WTC11 (cell line): ENCODE measurements around the gene MEGF6.
"Not testable (repeated sequence)": the region's sequence is repeated elsewhere in the genome, so short reads cannot be mapped to it uniquely, and the experiment has no call there.

Experiments used
- ATF3 ChIP-seq: sonication (generic); formaldehyde crosslinking; conservative IDR thresholded peaks from 2 replicates; pipeline ENCODE4 v1.8.1; 2022; ENCODE audit warnings: mild to moderate bottlenecking, missing genetic modification reagents
- CTCF ChIP-seq: fragments of 200-600 bp; IDR thresholded peaks from 2 replicates; pipeline ENCODE4 v1.8.0; 2022; ENCODE audit warnings: antibody characterized with exemption
- HMGXB4 ChIP-seq: sonication (generic); formaldehyde crosslinking; IDR thresholded peaks from 2 replicates; pipeline ENCODE4 v1.8.1; 2023; ENCODE audit warnings: mild to moderate bottlenecking, moderate library complexity, missing genetic modification reagents
- NFE2L1 ChIP-seq: sonication (generic); formaldehyde crosslinking; IDR thresholded peaks from 2 replicates; pipeline ENCODE4 v1.8.1; 2023; ENCODE audit warnings: missing genetic modification reagents
- ZNF425 ChIP-seq: fragments of 250-450 bp; sonication (Bioruptor Pico); conservative IDR thresholded peaks from 2 replicates; pipeline ENCODE4 v1.9.0; 2021; ENCODE audit warnings: mild to moderate bottlenecking
- TF ChIP-seq, protein P1 (sequence below): sonication (generic); formaldehyde crosslinking; IDR thresholded peaks from 2 replicates; pipeline ENCODE4 v1.8.0; 2022; ENCODE audit warnings: mild to moderate bottlenecking, missing genetic modification reagents

GRCh38 chr1:3583751-3584150 lies 27.6 kb downstream of the MEGF6 start:
- not testable (repeated sequence) for TF ChIP-seq CTCF; HMGXB4 (CRISPR knock-in tag); NFE2L1; ATF3 (CRISPR knock-in tag); ZNF425 (CRISPR knock-in tag)
- TF ChIP-seq, protein P1, sequence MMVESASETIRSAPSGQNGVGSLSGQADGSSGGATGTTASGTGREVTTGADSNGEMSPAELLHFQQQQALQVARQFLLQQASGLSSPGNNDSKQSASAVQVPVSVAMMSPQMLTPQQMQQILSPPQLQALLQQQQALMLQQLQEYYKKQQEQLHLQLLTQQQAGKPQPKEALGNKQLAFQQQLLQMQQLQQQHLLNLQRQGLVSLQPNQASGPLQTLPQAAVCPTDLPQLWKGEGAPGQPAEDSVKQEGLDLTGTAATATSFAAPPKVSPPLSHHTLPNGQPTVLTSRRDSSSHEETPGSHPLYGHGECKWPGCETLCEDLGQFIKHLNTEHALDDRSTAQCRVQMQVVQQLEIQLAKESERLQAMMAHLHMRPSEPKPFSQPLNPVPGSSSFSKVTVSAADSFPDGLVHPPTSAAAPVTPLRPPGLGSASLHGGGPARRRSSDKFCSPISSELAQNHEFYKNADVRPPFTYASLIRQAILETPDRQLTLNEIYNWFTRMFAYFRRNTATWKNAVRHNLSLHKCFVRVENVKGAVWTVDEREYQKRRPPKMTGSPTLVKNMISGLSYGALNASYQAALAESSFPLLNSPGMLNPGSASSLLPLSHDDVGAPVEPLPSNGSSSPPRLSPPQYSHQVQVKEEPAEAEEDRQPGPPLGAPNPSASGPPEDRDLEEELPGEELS (CRISPR knock-in tag), result not testable (repeated sequence)
